HG02981 (cell line): Measurements from ENCODE around the gene SAMD4A.

Experiments used
- ATAC-seq: cut with Tn5 transposase; IDR thresholded peaks from one replicate; pipeline ENCODE4 v1.9.1; 2021; ENCODE audit warnings: mild to moderate bottlenecking, moderate library complexity; ENCODE audit not compliant: unreplicated experiment

SAMD4A gene

DNA sequence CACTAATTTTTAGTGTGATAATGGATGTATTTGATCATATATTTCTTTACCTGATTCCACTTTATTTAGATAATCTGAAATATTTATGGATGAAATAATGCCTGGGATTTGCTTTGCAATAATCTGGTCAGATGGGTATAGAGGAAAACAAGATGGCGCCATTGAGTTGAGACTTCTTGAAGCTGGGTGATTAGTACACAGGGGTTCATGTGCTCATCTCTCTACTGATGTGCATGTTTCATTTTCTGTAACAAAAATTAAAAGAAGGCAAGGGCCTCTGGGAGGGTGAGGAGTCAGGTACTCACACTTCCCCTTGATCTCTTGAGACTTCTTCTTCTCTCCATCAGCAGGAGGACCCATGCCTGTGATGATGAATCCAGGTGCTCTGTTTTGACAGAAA is 273.9 kb downstream of the SAMD4A start:
- no peak for ATAC-seq
